B cell (primary cell): Measurements from ENCODE around the gene RAB3IL1.

Experiments
- EZH2 ChIP-seq: IDR thresholded peaks from 2 replicates; pipeline ENCODE4 v1.6.1; 2012; ENCODE audit warnings: borderline replicate concordance, low read depth, mild to moderate bottlenecking, moderate library complexity, low read length; ENCODE audit not compliant: insufficient read depth, poor library complexity, severe bottlenecking
- TF ChIP-seq, protein P1 (sequence below): fragments of 200-600 bp; IDR thresholded peaks from one replicate; pipeline ENCODE4 v1.8.0; 2022; ENCODE audit warnings: antibody characterized with exemption, mild to moderate bottlenecking

DNA sequence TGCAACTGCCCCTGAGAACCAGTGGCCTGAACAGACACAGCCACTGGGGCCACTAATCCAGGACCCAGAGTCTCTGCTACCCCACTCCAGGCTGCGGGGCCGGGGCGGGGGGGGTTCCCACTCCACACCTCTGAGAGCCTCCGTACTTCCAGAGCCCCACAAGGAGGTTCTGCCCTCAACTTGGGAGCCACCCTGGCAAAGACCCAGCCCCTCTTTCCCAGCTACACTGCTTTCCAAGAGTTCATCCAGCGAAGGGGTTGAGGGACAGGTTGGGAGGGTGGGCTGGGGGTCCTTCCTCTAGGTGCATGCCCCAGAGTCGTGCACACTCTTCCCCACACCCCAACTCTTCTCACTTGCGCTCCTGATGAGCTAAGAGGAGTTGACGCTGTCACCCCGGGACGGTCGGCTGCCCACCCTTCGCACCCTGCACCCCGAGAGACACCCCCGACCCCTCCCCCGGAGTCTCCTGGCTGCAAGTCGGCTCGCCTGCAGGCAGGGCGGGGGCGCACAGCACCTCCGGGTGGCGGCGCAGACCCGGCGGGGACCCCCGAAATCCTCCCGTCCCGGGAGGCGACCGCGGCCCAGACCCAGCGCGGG is 531 bp downstream of the RAB3IL1 start:
- TF ChIP-seq, protein P1, sequence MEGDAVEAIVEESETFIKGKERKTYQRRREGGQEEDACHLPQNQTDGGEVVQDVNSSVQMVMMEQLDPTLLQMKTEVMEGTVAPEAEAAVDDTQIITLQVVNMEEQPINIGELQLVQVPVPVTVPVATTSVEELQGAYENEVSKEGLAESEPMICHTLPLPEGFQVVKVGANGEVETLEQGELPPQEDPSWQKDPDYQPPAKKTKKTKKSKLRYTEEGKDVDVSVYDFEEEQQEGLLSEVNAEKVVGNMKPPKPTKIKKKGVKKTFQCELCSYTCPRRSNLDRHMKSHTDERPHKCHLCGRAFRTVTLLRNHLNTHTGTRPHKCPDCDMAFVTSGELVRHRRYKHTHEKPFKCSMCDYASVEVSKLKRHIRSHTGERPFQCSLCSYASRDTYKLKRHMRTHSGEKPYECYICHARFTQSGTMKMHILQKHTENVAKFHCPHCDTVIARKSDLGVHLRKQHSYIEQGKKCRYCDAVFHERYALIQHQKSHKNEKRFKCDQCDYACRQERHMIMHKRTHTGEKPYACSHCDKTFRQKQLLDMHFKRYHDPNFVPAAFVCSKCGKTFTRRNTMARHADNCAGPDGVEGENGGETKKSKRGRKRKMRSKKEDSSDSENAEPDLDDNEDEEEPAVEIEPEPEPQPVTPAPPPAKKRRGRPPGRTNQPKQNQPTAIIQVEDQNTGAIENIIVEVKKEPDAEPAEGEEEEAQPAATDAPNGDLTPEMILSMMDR = no peak
- TF ChIP-seq EZH2 = no peak
